ENCODE data around the gene COQ7. TPM values are rescaled to one million over a fixed set of nuclear protein-coding genes. Genes with fewer than 3 reads are reported as not detected.

Gene COQ7
- total RNA-seq, 1 experiment from 2014 or later, result 26.6 TPM

- TF ChIP-seq POLR2AphosphoS5 (IDR thresholded peaks at IDR 0.05; ENCODE audit: low read depth, low read length) (no peak), TCF7L2 (IDR thresholded peaks at IDR 0.05; ENCODE audit: borderline replicate concordance, extremely low read depth, insufficient read depth, insufficient read length) (no peak), SP1 (IDR thresholded peaks at IDR 0.05; ENCODE audit: low read depth) (no peak), SRF (IDR thresholded peaks at IDR 0.05; ENCODE audit: low read depth) (no peak), FOSL1 (IDR thresholded peaks at IDR 0.05; ENCODE audit: low read depth) (no peak), ATF3 (IDR thresholded peaks at IDR 0.05) (no peak)
Observed at GRCh38 chr16:19085679-19086200, 18.3 kb downstream of the COQ7 start (continued).

GRCh38 chr16:19086322-19087199 lies 19.1 kb downstream of the COQ7 start:
- Histone ChIP-seq H3K9me2 (ENCODE audit: insufficient read depth) (no peaks in the 10 kb centered on the region), H3K36me3 (ENCODE audit: control insufficient read depth in 1 of 2, insufficient read depth in 2 of 2, low read length in 2 of 2) (no peaks in the 10 kb centered on the region), H3K9me3 (ENCODE audit: control insufficient read depth in 1 of 2, insufficient read depth in 1 of 2, low read depth in 1 of 2, low read length in 2 of 2) (no peaks in the 10 kb centered on the region), H3K9ac (ENCODE audit: low read length) (peak overlapping the region; percentile 72), H3K27ac (ENCODE audit: low read depth, low read length) (peak overlapping the region; percentile 18; the same call in 1 of the 2 replicates), H3K4me2 (ENCODE audit: low read length) (peak overlapping the region; percentile 83), H3K79me2 (ENCODE audit: insufficient read depth, low read length) (no peaks in the 10 kb centered on the region), H3K4me1 (ENCODE audit: control insufficient read depth in 1 of 2, insufficient read depth in 2 of 2, low read length in 2 of 2) (peaks cover 9 to 23% of the 10 kb centered on the region in 2 experiments), H4K20me1 (ENCODE audit: insufficient read depth) (no peaks in the 10 kb centered on the region), H2AFZ (ENCODE audit: low read depth, low read length, poor library complexity, severe bottlenecking) (peak overlapping the region; percentile 59), H3K27me3 (ENCODE audit: insufficient read depth, low read length) (no peaks in the 10 kb centered on the region), H3K4me3 (replicated peaks in 1 of 2; ENCODE audit: low read depth in 1 of 2, low read length in 2 of 2) (peak overlapping the region; percentile 50 to 63)
- DNase-seq (ENCODE audit: low read depth, low spot score) (peak; percentile 90), ATAC-seq (peak; percentile 98)
- RAD21 ChIA-PET (ENCODE audit: low non-redundant PET in 1 of 2, low total read pairs in 2 of 2, uncharacterized antibody in 2 of 2, unreplicated experiment in 2 of 2), result interaction anchor here (0.7 to 1.0 kb wide), 4 partner anchors 9 to 417 kb away, joined by 3 to 4 read pairs (median 3); no protein-coding TSS in a partner anchor
- POLR2A ChIA-PET, result interaction anchor here (0.7 to 2.5 kb wide), 9 partner anchors 9 to 296 kb away, joined by 3 to 7 read pairs (median 5); partner anchors contain the start of gene ITPRIPL2
- no TSS peak for BruUV-seq (replicated peaks)
- CTCF ChIA-PET, result interaction anchor here (0.6 to 4.2 kb wide), 18 partner anchors 8 to 434 kb away, joined by 3 to 55 read pairs (median 4); partner anchors contain the start of genes ARL6IP1, COQ7 and TMC7
- intact Hi-C loops (cut with micrococcal nuclease), result loop anchor here (1.0 to 10.0 kb wide), 6 partner anchors 82 to 798 kb away; partner anchors contain the start of genes GPRC5B, SYT17 and TMC7
- peak; percentile 84 for TF ChIP-seq MAX (IDR thresholded peaks at IDR 0.05)
- TF ChIP-seq EGR1 (IDR thresholded peaks at IDR 0.05; ENCODE audit: low read depth), result no peak
- no peak for TF ChIP-seq ELF1 (IDR thresholded peaks at IDR 0.05; ENCODE audit: borderline replicate concordance, low read depth)
- TF ChIP-seq CTCF (IDR thresholded peaks at IDR 0.05 in 2 of 3, conservative IDR thresholded peaks at IDR 0.05 in 1 of 3; ENCODE audit: borderline replicate concordance in 1 of 3, insufficient read depth in 1 of 3, low read depth in 2 of 3, low read length in 2 of 3), result peak; percentile 94 to 98 (median 98)
- no peak for TF ChIP-seq SRF (IDR thresholded peaks at IDR 0.05; ENCODE audit: low read depth)
- peak; percentile 63; the same call in 1 of the 2 replicates for TF ChIP-seq CBX3 (IDR thresholded peaks at IDR 0.05; ENCODE audit: low read depth)
- peak; percentile 79 for TF ChIP-seq CEBPB (IDR thresholded peaks at IDR 0.05; ENCODE audit: low read depth)
- TF ChIP-seq FOSL1 (IDR thresholded peaks at IDR 0.05; ENCODE audit: low read depth), result no peak
- TF ChIP-seq RAD21 (IDR thresholded peaks at IDR 0.05; ENCODE audit: low read depth), result peak; percentile 100
- peak; percentile 91 for TF ChIP-seq ZBTB33 (IDR thresholded peaks at IDR 0.05; ENCODE audit: extremely low read depth, insufficient replicate concordance, low read length)
- TF ChIP-seq ZFX (IDR thresholded peaks at IDR 0.05), result no peak
- no peak for TF ChIP-seq ZNF274 (IDR thresholded peaks at IDR 0.05; ENCODE audit: low read depth, low read length)
- peak; percentile 58 for TF ChIP-seq YY1 (IDR thresholded peaks at IDR 0.05; ENCODE audit: extremely low read depth, insufficient replicate concordance, low read depth, low read length)
- no peak for TF ChIP-seq ATF3 (IDR thresholded peaks at IDR 0.05)
- peak; percentile 97 for TF ChIP-seq POLR2A (IDR thresholded peaks at IDR 0.05; ENCODE audit: borderline replicate concordance, extremely low read depth, insufficient read depth, insufficient read length)
- no peak; the same call in 1 of the 2 replicates for TF ChIP-seq SP1 (IDR thresholded peaks at IDR 0.05; ENCODE audit: low read depth)
